ENCODE results near the gene LRP6. TPM values are rescaled to one million over a fixed set of nuclear protein-coding genes. Genes with fewer than 3 reads are reported as not detected.

The LRP6 gene
- polyA plus RNA-seq, 1 donor (not counting 4 experiments of a cell fraction or from before 2014, with no cell fraction given) = 13.0 TPM

DNA sequence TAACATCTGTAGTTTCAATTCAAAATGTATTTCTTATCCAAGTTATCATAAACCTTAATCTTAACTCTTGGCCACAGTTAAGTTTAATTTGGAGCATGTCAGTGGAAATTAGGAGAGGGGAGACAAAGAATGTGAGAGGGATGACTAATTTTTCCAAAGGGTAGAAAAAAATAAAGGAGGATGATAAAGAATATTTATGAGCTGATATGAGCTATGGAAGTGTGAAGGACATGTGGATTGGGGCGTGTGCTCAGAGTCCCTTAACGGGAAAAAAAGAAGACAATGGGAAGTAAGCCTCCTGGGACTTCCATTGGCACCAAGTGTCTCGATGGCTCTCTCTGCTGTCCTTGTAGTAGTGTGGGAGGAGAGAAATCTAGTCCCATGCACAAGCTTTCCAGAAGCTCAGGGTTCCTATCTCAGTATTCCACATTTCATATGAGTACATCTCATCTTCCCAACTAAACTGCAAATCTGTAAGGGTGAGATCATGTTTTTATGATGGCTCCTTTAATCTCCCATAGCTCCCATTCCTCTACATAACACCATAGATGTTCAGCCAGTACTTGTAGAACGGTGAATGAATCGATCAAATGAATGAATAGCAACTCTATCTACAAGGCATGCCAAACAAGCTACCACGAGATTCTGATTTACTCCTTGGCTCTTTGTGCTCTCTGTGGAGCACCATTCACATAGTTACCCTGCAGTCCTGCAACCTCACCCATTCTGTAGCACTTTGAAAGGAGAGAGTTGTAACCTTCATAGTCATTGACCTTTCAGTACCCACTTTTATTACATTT is 168.8 kb downstream of the LRP6 start:
- Histone ChIP-seq H3K4me3 (ENCODE audit: control insufficient read depth in 2 of 3, extremely low read depth in 1 of 3, insufficient read depth in 2 of 3, low read depth in 1 of 3, low read length in 3 of 3) (no peak overlapping the region), H3K4me1 (ENCODE audit: control insufficient read depth, extremely low read depth, insufficient read depth, low read length) (no peaks in the 10 kb centered on the region), H3K79me2 (ENCODE audit: control insufficient read depth, insufficient read depth, low read length) (no peaks in the 10 kb centered on the region), H3K9me1 (ENCODE audit: control insufficient read depth, extremely low read depth, insufficient read depth, low read length) (no peaks in the 10 kb centered on the region), H3K9ac (ENCODE audit: control insufficient read depth, extremely low read depth, insufficient read depth, low read length) (no peak overlapping the region), H3K27ac (ENCODE audit: control insufficient read depth, insufficient read depth, low read length) (no peak overlapping the region), H3K27me3 (ENCODE audit: control insufficient read depth, extremely low read depth, insufficient read depth, low read length) (no peaks in the 10 kb centered on the region), H4K20me1 (ENCODE audit: control insufficient read depth, extremely low read depth, insufficient read depth, low read length) (no peaks in the 10 kb centered on the region), H3K36me3 (ENCODE audit: control insufficient read depth in 2 of 2, extremely low read depth in 1 of 2, insufficient read depth in 2 of 2, low read length in 2 of 2) (no peaks in the 10 kb centered on the region), H3K4me2 (ENCODE audit: control insufficient read depth, extremely low read depth, insufficient read depth, low read depth, low read length) (no peak overlapping the region), H2AFZ (ENCODE audit: control insufficient read depth, low read length) (no peak overlapping the region), H3K9me3 (ENCODE audit: control insufficient read depth, low read depth, low read length) (no peaks in the 10 kb centered on the region)
- dilution Hi-C loops (cut with MboI; ENCODE audit: extremely low pct_ligation_motif_present, low sequenced_read_pairs) = loop anchor here (25.0 kb wide), 1 partner anchor 239 kb away; no protein-coding TSS in a partner anchor
- DNase-seq (ENCODE audit: low read depth, low spot score) (no peak), FAIRE-seq (no peak)
- no peak for TF ChIP-seq CTCF (optimal IDR thresholded peaks at IDR 0.05 in 1 of 3, IDR thresholded peaks at IDR 0.05 in 1 of 3, conservative IDR thresholded peaks at IDR 0.05 in 1 of 3; ENCODE audit: extremely low read depth in 1 of 3, insufficient read depth in 2 of 3, low read length in 3 of 3)
- TF ChIP-seq EZH2 (IDR thresholded peaks at IDR 0.05; ENCODE audit: low read length) = no peak

GRCh38 chr12:12095021-12095420 is 171.8 kb downstream of the LRP6 start:
- no peak for FAIRE-seq
- dilution Hi-C loops (cut with MboI; ENCODE audit: extremely low pct_ligation_motif_present, low sequenced_read_pairs) = loop anchor here (25.0 kb wide), 1 partner anchor 242 kb away; no protein-coding TSS in a partner anchor

More at GRCh38 chr12:12095021-12095420, 171.8 kb downstream of the LRP6 start:
- no peak overlapping the region for H3K27ac ChIP-seq (ENCODE audit: control insufficient read depth, insufficient read depth, low read length)
- H3K27me3 ChIP-seq (ENCODE audit: control insufficient read depth, extremely low read depth, insufficient read depth, low read length) = peaks cover 15% of the 10 kb centered on the region
- H3K4me2 ChIP-seq (ENCODE audit: control insufficient read depth, extremely low read depth, insufficient read depth, low read depth, low read length) = no peak overlapping the region
- H3K4me3 ChIP-seq (ENCODE audit: control insufficient read depth in 2 of 3, extremely low read depth in 1 of 3, insufficient read depth in 2 of 3, low read depth in 1 of 3, low read length in 3 of 3) = no peak overlapping the region
- peaks cover 4% of the 10 kb centered on the region for H3K4me1 ChIP-seq (ENCODE audit: control insufficient read depth, extremely low read depth, insufficient read depth, low read length)
- no peaks in the 10 kb centered on the region for H4K20me1 ChIP-seq (ENCODE audit: control insufficient read depth, extremely low read depth, insufficient read depth, low read length)
- H2AFZ ChIP-seq (ENCODE audit: control insufficient read depth, low read length) = no peak overlapping the region
- no peaks in the 10 kb centered on the region for H3K9me3 ChIP-seq (ENCODE audit: control insufficient read depth, low read depth, low read length)
- no peak overlapping the region for H3K9ac ChIP-seq (ENCODE audit: control insufficient read depth, extremely low read depth, insufficient read depth, low read length)
- H3K36me3 ChIP-seq (ENCODE audit: control insufficient read depth in 2 of 2, extremely low read depth in 1 of 2, insufficient read depth in 2 of 2, low read length in 2 of 2) = no peaks in the 10 kb centered on the region
- no peaks in the 10 kb centered on the region for H3K79me2 ChIP-seq (ENCODE audit: control insufficient read depth, insufficient read depth, low read length)
- DNase-seq (ENCODE audit: low read depth, low spot score) = no peak
- no peaks in the 10 kb centered on the region for H3K9me1 ChIP-seq (ENCODE audit: control insufficient read depth, extremely low read depth, insufficient read depth, low read length)
- TF ChIP-seq EZH2 (IDR thresholded peaks at IDR 0.05; ENCODE audit: low read length) = no peak
- TF ChIP-seq CTCF (optimal IDR thresholded peaks at IDR 0.05 in 1 of 3, IDR thresholded peaks at IDR 0.05 in 1 of 3, conservative IDR thresholded peaks at IDR 0.05 in 1 of 3; ENCODE audit: extremely low read depth in 1 of 3, insufficient read depth in 2 of 3, low read length in 3 of 3) = no peak
